HCT116 (cell line): ENCODE data around the gene AQP1. TPM values are rescaled to one million over a fixed set of nuclear protein-coding genes. Genes with fewer than 3 reads are reported as not detected.

Experiments
- ATAC-seq: fragments of 200-7000 bp; cut with Tn5 transposase; 2 replicates; pipeline ENCODE4 v1.9.1; 2020; ENCODE audit warnings: mild to moderate bottlenecking, moderate library complexity
- BruUV-seq: library from RNA; stranded (reverse); fragments of 400-500 nt; replicated peaks from 2 replicates; lab custom pipeline; 2021; lab: Mats Ljungman, UMichigan
- CTCF ChIA-PET: fragments of 300-600 bp; sonication (Branson Sonifier 250); formaldehyde crosslinking; loops from one replicate; lab custom pipeline; 2021; ENCODE audit warnings: antibody characterized with exemption; lab: Charles Lee
- POLR2A ChIA-PET: fragments of 300-600, 350-600 bp; sonication (Branson Sonifier 250); formaldehyde crosslinking; loops from one replicate; lab custom pipeline; 2021; ENCODE audit warnings: antibody characterized with exemption; lab: Charles Lee
- RAD21 ChIA-PET, 2 experiments: fragments of 300-600 bp; sonication (Branson Sonifier 250); formaldehyde crosslinking; loops; one replicate each; lab custom pipeline; 2023; ENCODE audit warnings: low total read pairs in 2 of 2; ENCODE audit not compliant: uncharacterized antibody in 2 of 2, unreplicated experiment in 2 of 2, low non-redundant PET in 1 of 2; lab: Charles Lee
- DNase-seq: peaks from one replicate; pipeline ENCODE4 v3.0.0-alpha.2; 2010; ENCODE audit warnings: low read depth, low spot score
- H2AFZ ChIP-seq: fragments of 200-600 bp; shearing (Covaris generic), sonication (generic); 2 replicates; pipeline ENCODE4 v1.6.1; 2017; ENCODE audit warnings: low read depth, mixed run types, mixed read lengths, antibody characterized with exemption, low read length; ENCODE audit not compliant: poor library complexity, severe bottlenecking
- H3K27ac ChIP-seq: 2 replicates; pipeline ENCODE4 v1.5.1; 2012; ENCODE audit warnings: low read depth, low read length
- H3K27me3 ChIP-seq: fragments of 200-600 bp; sonication (generic); 2 replicates; pipeline ENCODE4 v1.6.1; 2016; ENCODE audit warnings: mixed run types, low read length, mixed read lengths; ENCODE audit not compliant: insufficient read depth
- H3K36me3 ChIP-seq, 2 experiments: fragments of 200-500 bp in 1 of 2; fragments of 200-600 bp in 1 of 2; sonication (Bioruptor generic) in 1 of 2; sonication (generic) in 1 of 2; 2 replicates each; pipeline versions ENCODE4 v1.5.1 to v1.6.1; 2014 to 2016; ENCODE audit warnings: low read length in 2 of 2, inconsistent platforms in 1 of 2, mixed read lengths in 1 of 2, mixed run types in 1 of 2; ENCODE audit not compliant: insufficient read depth in 2 of 2, control insufficient read depth in 1 of 2
- H3K4me1 ChIP-seq, 2 experiments: fragments of 200-600 bp in 1 of 2; sonication (generic) in 1 of 2; 2 replicates each; pipeline versions ENCODE4 v1.5.1 to v1.6.1; 2012 to 2017; ENCODE audit warnings: low read length in 2 of 2, inconsistent platforms in 1 of 2, mild to moderate bottlenecking in 1 of 2, mixed read lengths in 1 of 2, mixed run types in 1 of 2, moderate library complexity in 1 of 2; ENCODE audit not compliant: insufficient read depth in 2 of 2, control insufficient read depth in 1 of 2
- H3K4me2 ChIP-seq: fragments of 200-600 bp; sonication (generic); 2 replicates; pipeline ENCODE4 v1.6.1; 2017; ENCODE audit warnings: mixed run types, low read length, mixed read lengths
- H3K4me3 ChIP-seq, 2 experiments: fragments of 200-600 bp in 1 of 2; sonication (generic) in 1 of 2; replicated peaks in 1 of 2; 2 replicates each; pipeline ENCODE4 v1.5.1; 2011 to 2016; ENCODE audit warnings: low read length in 2 of 2, control low read depth in 1 of 2, low read depth in 1 of 2, mild to moderate bottlenecking in 1 of 2, mixed read lengths in 1 of 2, mixed run types in 1 of 2
- H3K79me2 ChIP-seq: fragments of 200-600 bp; sonication (generic); 2 replicates; pipeline ENCODE4 v1.6.1; 2017; ENCODE audit warnings: mild to moderate bottlenecking, mixed run types, low read length, moderate library complexity, mixed read lengths; ENCODE audit not compliant: insufficient read depth
- H3K9ac ChIP-seq: fragments of 200-600 bp; sonication (generic); 2 replicates; pipeline ENCODE4 v1.6.1; 2016; ENCODE audit warnings: low read length, mixed read lengths
- H3K9me2 ChIP-seq: fragments of 200-600 bp; sonication (generic), shearing (Covaris generic); 2 replicates; pipeline ENCODE4 v1.6.1; 2017; ENCODE audit warnings: mixed run types, mild to moderate bottlenecking, moderate library complexity; ENCODE audit not compliant: insufficient read depth
- H3K9me3 ChIP-seq, 2 experiments: fragments of 200-500 bp in 1 of 2; fragments of 200-600 bp in 1 of 2; sonication (Bioruptor generic) in 1 of 2; sonication (generic) in 1 of 2; 2 replicates each; pipeline ENCODE4 v1.6.1; 2014 to 2017; ENCODE audit warnings: low read length in 2 of 2, mixed read lengths in 2 of 2, inconsistent platforms in 1 of 2, low read depth in 1 of 2, mild to moderate bottlenecking in 1 of 2, mixed run types in 1 of 2, moderate library complexity in 1 of 2; ENCODE audit not compliant: control insufficient read depth in 1 of 2, insufficient read depth in 1 of 2
- H4K20me1 ChIP-seq: fragments of 200-600 bp; sonication (generic), shearing (Covaris generic); 2 replicates; pipeline ENCODE4 v1.6.1; 2017; ENCODE audit warnings: mixed run types, mild to moderate bottlenecking, moderate library complexity; ENCODE audit not compliant: insufficient read depth
- ATF3 ChIP-seq: IDR thresholded peaks from 2 replicates; pipeline ENCODE4 v1.6.1; 2012
- ELF1 ChIP-seq: IDR thresholded peaks from 2 replicates; pipeline ENCODE4 v1.6.1; 2012; ENCODE audit warnings: low read depth, borderline replicate concordance
- EZH2 ChIP-seq: fragments of 200-600 bp; sonication (generic); IDR thresholded peaks from 2 replicates; pipeline ENCODE4 v1.6.1; 2017; ENCODE audit warnings: antibody characterized with exemption, mixed run types
- EZH2phosphoT487 ChIP-seq: fragments of 200-600 bp; IDR thresholded peaks from 2 replicates; pipeline ENCODE4 v1.6.1; 2018; ENCODE audit warnings: antibody characterized with exemption, borderline replicate concordance
- JUND ChIP-seq: IDR thresholded peaks from 2 replicates; pipeline ENCODE4 v1.6.1; 2012
- POLR2A ChIP-seq: IDR thresholded peaks from 2 replicates; pipeline ENCODE4 v1.7.0; 2011; ENCODE audit warnings: borderline replicate concordance; ENCODE audit not compliant: insufficient read depth, insufficient read length; ENCODE audit errors: extremely low read depth
- POLR2AphosphoS5 ChIP-seq: IDR thresholded peaks from 2 replicates; pipeline ENCODE4 v1.6.1; 2011; ENCODE audit warnings: mild to moderate bottlenecking, low read depth, low read length, moderate library complexity
- RAD21 ChIP-seq: IDR thresholded peaks from 2 replicates; pipeline ENCODE4 v1.6.1; 2012; ENCODE audit warnings: low read depth, mild to moderate bottlenecking
- REST ChIP-seq: IDR thresholded peaks from 2 replicates; pipeline ENCODE4 v1.6.1; 2012; ENCODE audit warnings: low read depth
- SP1 ChIP-seq: IDR thresholded peaks from 2 replicates; pipeline ENCODE4 v1.6.1; 2012; ENCODE audit warnings: low read depth
- TCF7L2 ChIP-seq: IDR thresholded peaks from 2 replicates; pipeline ENCODE4 v1.7.0; 2011; ENCODE audit warnings: borderline replicate concordance, inconsistent platforms; ENCODE audit not compliant: insufficient read depth, insufficient read length; ENCODE audit errors: extremely low read depth
- ZFX ChIP-seq: fragments of 450-650 bp; IDR thresholded peaks from 2 replicates; pipeline ENCODE4 v1.6.1; 2017
- ZNF274 ChIP-seq: fragments of 200-500 bp; sonication (Bioruptor generic); IDR thresholded peaks from 2 replicates; pipeline ENCODE4 v1.6.1; 2014; ENCODE audit warnings: mild to moderate bottlenecking, low read depth, low read length, inconsistent platforms
- intact Hi-C: fragments of 100-400 bp; cut with micrococcal nuclease; formaldehyde crosslinking; loops from 2 replicates; pipeline ENCODE4 v1.10.0; 2022
- total RNA-seq: library from RNA; stranded (reverse); gene quantifications from one replicate; pipeline ENCODE4 v1.2.1, GENCODE V29; 2021; ENCODE audit not compliant: unreplicated experiment

Gene AQP1
- total RNA-seq, 1 experiment from 2014 or later: 2.0 TPM

GRCh38 chr7:30884881-30885280, 26.8 kb upstream of the AQP1 start:
- TF ChIP-seq JUND: no peak
- no peak for TF ChIP-seq ELF1
- TF ChIP-seq RAD21: no peak
- no peak for TF ChIP-seq ZFX
- no peak for TF ChIP-seq ZNF274
- TF ChIP-seq POLR2AphosphoS5: no peak
- no peak for TF ChIP-seq SP1
- TF ChIP-seq REST: no peak
- TF ChIP-seq EZH2: no peak
- TF ChIP-seq ATF3: no peak
- TF ChIP-seq TCF7L2: no peak
- TF ChIP-seq EZH2phosphoT487: no peak
- TF ChIP-seq POLR2A: no peak
- TF ChIP-seq, all 23 proteins: peak for 0
- ATAC-seq (no peak), DNase-seq (no peak)
- H3K9me3 ChIP-seq: no peaks in the 10 kb centered on the region
- ChIA-PET RAD21 (no interaction called here), CTCF (no interaction called here), POLR2A (no interaction called here)
- H3K4me2 ChIP-seq: no peak overlapping the region
- no peaks in the 10 kb centered on the region for H4K20me1 ChIP-seq
- H3K4me3 ChIP-seq: no peak overlapping the region
- no TSS peak for BruUV-seq
- intact Hi-C loops: no loop called here
- peaks cover 0 to 4% of the 10 kb centered on the region in 2 experiments; a peak in 2 of 4 replicates for H3K4me1 ChIP-seq
- no peak overlapping the region for H3K9ac ChIP-seq
- H3K27ac ChIP-seq: no peak overlapping the region
- no peak overlapping the region for H2AFZ ChIP-seq
- H3K9me2 ChIP-seq: no peaks in the 10 kb centered on the region
- H3K79me2 ChIP-seq: no peaks in the 10 kb centered on the region
- no peaks in the 10 kb centered on the region for H3K27me3 ChIP-seq
- no peaks in the 10 kb centered on the region for H3K36me3 ChIP-seq
